Esophagus muscularis mucosa (tissue), 4 donors: ENCODE results near the gene CDH19.

Experiments
- CTCF ChIP-seq, 3 experiments: fragments of 200-600 bp in 2 of 3; fragments of 450-650 bp in 1 of 3; sonication (generic) in 2 of 3; IDR thresholded peaks; one replicate each; pipeline ENCODE4 v1.5.1; 2017 to 2019; ENCODE audit warnings: antibody characterized with exemption in 3 of 3, mild to moderate bottlenecking in 2 of 3, moderate library complexity in 1 of 3
- EP300 ChIP-seq: sonication (generic); formaldehyde crosslinking; IDR thresholded peaks from one replicate; pipeline ENCODE4 v1.6.1; 2017; ENCODE audit warnings: antibody characterized with exemption
- POLR2A ChIP-seq: fragments of 450-650 bp; IDR thresholded peaks from one replicate; pipeline ENCODE4 v1.6.1; 2017; ENCODE audit warnings: antibody characterized with exemption, moderate library complexity, mild to moderate bottlenecking, low read depth
- POLR2AphosphoS5 ChIP-seq, 2 donors: sonication (generic); formaldehyde crosslinking; IDR thresholded peaks; one replicate each; pipeline ENCODE4 v1.6.1; 2017; ENCODE audit warnings: antibody characterized with exemption in 2 of 2

DNA sequence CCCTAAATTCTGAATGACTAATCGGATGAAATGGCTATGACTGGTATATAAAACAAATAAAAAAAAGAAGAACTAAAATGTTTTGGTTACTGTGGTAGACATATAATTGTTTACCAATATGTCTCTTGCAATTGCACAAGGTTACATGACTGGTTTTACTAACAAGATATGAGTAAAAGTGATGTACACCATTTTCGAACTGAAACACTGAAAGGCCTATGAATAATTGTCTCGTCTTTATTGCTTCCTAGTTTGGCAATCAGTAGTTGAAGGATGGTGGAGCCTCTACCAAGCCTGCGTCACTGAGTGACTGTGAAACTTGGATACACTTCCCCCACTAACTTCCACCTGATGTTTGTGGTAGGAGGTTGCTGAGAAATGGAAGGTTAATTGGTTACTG lies 16.5 kb downstream of the CDH19 start:
- no peak for TF ChIP-seq POLR2AphosphoS5 (IDR thresholded peaks at IDR 0.05)
- TF ChIP-seq CTCF (IDR thresholded peaks at IDR 0.05): no peak
- no peak for TF ChIP-seq POLR2A
- no peak for TF ChIP-seq EP300
